Right ventricle myocardium superior (tissue), 1 donor: ENCODE data around the gene HSD11B2. TPM values are rescaled to one million over a fixed set of nuclear protein-coding genes. Genes with fewer than 3 reads are reported as not detected.
A peak's percentile ranks its signal among the peaks of the same experiment; 100 is the strongest.

Experiments
- ATAC-seq: fragments of 200-7000 bp; cut with Tn5 transposase; one replicate; pipeline ENCODE4 v1.9.1; 2020; ENCODE audit warnings: mild to moderate bottlenecking; ENCODE audit not compliant: poor library complexity
- DNase-seq: peaks from one replicate; pipeline ENCODE4 v3.0.0-alpha.2; 2020
- intact Hi-C: fragments of 100-400 bp; cut with DNase I; formaldehyde crosslinking; loops from one replicate; pipeline ENCODE4 v1.11.2; 2022
- long read RNA-seq: library from polyadenylated mRNA; unstranded; transcript quantifications from one replicate; pipeline ENCODE4 v2.0.0, GENCODE V29; 2021
- total RNA-seq: library from RNA; stranded (reverse); fragmentation: NEBNext Ultra II Directional; extraction: Animal tissue kit (Norgen Biotek cat#: 25700); gene quantifications from one replicate; pipeline ENCODE4 v1.2.1, GENCODE V29; 2021
- donor health status: DM: no; HTN: yes; CAD: no; lungs with severe emphysema.

Gene HSD11B2
- 0.89 TPM for total RNA-seq
- long read RNA-seq, partial matches to known transcripts = 0 of 3 reads
- long read RNA-seq, other reads (novel, unspliced or antisense) = 1 of 3 reads

- peak; percentile 55 for ATAC-seq
- DNase-seq = peak; percentile 72
- intact Hi-C loops = no loop called here
Observed at GRCh38 chr16:67430977-67431774, at the start of gene HSD11B2. TSS of gene HSD11B2 (plus strand) at chr16:67431121. CDS start at chr16:67431249, 128 bp downstream.

- intact Hi-C loops = no loop called here
- no peak for ATAC-seq
- no peak for DNase-seq
Observed at GRCh38 chr16:67383284-67383683, 47.6 kb upstream of the HSD11B2 start.

DNA sequence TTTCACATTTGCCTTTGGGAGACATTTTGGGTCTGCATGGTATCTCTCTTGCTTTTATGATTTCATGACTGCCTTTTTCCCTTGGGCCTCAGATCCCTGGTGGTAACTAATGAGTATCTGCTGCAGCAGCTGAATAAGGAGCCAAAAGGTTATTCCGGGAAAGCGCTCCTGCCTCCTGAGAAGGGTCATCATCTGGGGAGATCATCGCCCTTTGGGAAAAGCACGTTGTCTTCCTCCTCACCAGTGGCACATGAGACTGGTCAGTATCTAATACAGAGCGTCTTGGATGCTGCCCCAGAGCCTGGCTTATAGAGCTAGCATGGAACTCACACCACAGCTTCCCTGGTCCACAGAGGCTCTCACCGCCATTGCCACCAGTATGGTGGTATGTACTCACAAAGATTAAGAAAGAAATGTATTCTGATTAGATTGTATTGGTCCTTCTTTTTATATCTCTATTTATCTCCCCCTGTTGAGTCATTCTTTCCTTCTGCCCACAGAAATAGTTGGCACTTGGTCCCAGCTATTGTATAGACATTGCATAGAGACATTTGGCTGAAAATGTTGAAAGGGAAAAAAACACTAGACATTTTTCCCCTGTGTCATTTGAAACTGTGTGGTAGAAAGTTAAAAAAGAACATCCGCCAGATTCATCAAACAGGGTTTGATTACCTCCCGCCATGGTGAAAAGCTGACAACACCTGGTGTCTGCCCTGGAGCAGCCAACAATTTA lies 46.0 kb upstream of the HSD11B2 start:
- DNase-seq (no peak), ATAC-seq (no peak)
- intact Hi-C loops = no loop called here

DNA sequence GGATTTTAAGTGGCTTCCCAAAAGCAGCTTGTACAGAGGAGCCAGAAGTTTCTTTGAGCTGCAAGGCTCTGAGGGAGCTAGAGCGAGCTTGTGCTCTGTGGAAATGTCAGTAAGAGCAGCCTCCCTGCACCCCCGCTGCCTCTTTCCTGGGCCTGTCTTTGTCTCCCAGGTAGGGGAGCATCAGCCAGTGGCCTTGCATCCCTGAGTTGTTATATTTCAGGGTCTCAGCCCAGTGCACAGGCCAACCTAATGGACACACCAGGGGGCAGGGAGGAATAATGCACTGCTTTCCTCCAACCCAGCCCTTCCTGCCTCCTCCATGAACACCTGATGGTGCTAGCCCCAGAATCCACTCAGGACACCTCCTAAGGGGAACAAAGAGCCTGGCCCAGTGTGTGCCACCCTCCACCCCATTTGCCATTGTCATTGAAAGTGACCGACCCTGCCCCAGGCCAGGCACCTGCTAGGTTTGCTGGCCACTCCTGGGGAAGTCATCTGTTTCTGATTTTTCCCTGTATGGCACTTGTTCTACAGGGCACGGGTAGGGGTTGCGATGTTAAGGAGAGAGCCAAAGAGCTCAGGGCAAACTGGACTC lies 44.0 kb upstream of the HSD11B2 start:
- ATAC-seq = no peak
- intact Hi-C loops = no loop called here
- DNase-seq = no peak

GRCh38 chr16:67387479-67388079 lies 43.3 kb upstream of the HSD11B2 start:
- no peak for ATAC-seq
- no peak for DNase-seq
- intact Hi-C loops = no loop called here

GRCh38 chr16:67388191-67388590 lies 42.7 kb upstream of the HSD11B2 start:
- intact Hi-C loops = no loop called here
- DNase-seq = no peak
- ATAC-seq = no peak

DNA sequence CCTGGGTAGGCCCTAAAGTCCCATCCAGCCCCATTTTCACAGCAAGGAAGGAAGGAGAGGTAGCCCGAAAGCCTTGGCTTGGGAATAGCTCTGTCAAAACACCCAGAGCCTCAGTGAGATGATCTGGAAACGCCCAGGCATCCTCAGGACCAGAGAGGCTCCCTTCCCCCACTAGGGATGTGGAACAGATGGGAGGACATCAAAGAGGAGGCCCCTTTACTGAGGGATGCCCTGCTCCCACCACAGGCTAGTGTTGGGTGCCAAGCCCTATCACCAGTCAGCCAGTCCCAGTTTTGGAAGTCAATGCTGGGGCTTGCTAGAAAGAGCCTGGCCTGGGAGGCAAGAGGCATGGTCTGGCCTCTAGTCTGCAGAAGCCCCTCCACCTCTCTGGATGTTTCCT lies 42.3 kb upstream of the HSD11B2 start:
- DNase-seq = no peak
- ATAC-seq = no peak
- intact Hi-C loops = no loop called here

DNA sequence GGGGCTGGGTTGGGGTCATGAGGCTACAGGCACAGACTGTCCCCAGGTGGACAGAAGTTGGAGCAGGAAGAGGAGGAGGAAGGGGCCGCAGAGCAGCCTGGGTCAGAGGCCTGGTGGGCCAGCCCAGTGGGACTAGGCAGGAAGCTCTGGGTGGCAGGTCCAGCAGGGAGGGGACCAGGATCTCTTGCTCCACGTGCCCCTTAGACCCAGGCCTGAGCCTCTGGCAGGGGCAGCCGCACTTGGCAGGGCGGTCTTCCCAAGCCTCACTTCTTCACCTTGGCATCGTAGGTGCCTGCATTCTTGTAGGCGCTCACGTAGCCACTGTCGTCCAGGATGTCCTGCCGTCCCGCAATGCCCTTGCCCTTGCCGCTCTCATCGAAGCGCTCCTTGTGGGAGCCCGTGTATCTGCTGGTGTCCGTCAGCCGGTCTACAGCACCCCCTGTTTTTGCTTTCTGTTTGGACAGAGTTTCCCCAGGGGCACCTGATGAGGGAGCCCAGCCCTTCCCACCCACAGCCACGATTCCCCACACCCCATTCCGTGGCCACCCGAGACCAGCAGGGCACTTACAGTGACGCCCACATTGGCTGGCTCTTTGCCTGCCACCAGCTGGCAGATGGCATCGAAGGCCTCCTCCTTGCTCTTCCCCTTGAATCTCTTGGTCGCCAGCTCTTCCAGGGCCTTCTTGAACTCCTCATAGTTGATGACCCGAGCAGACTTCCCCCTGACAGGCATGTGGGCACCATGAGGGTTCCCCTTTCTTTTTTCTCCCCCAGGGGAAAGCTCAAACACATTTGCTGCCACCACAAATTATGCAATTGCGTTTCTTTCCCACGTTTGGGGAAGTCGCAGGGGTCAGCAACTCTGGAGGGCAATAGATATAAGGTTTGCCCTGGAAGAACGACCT lies 40.8 kb upstream of the HSD11B2 start:
- intact Hi-C loops = loop anchor here (10.0 kb wide), 1 partner anchor 125 kb away; no protein-coding TSS in a partner anchor

DNA sequence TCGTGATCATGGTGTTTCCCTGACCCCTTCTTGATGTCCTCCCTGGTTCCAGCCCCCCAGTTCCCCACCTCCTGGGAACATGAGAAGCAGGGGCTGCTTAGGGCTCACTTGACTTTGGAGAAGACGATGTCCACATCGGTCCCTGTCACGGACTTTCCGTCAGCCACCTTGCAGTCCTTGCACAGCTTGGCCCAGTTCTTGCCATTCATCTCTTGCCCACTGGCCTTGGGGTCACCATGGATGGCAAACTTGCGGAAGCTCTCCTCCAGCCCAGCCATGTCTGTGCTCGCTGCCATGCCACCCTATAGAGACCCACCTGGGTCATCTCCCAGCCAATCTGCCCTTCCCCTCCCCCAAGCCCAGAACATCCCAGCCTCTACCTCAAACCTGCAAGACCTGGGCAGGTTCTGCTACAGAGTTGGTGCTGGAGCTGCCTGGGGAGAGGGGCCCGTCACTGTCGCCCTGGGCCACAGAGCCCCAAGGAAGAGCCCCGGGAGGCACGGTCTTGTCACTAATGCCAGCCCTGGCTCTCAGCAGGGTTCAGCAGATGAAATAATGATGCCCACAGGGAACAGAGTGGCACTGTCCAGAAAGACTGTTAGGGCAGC lies 40.0 kb upstream of the HSD11B2 start:
- intact Hi-C loops = loop anchor here (10.0 kb wide), 1 partner anchor 126 kb away; no protein-coding TSS in a partner anchor
- ATAC-seq (no peak), DNase-seq (no peak)

More for the DNA sequence above, 40.8 kb upstream of the HSD11B2 start:
- ATAC-seq (peak; percentile 4), DNase-seq (peak; percentile 72)

DNA sequence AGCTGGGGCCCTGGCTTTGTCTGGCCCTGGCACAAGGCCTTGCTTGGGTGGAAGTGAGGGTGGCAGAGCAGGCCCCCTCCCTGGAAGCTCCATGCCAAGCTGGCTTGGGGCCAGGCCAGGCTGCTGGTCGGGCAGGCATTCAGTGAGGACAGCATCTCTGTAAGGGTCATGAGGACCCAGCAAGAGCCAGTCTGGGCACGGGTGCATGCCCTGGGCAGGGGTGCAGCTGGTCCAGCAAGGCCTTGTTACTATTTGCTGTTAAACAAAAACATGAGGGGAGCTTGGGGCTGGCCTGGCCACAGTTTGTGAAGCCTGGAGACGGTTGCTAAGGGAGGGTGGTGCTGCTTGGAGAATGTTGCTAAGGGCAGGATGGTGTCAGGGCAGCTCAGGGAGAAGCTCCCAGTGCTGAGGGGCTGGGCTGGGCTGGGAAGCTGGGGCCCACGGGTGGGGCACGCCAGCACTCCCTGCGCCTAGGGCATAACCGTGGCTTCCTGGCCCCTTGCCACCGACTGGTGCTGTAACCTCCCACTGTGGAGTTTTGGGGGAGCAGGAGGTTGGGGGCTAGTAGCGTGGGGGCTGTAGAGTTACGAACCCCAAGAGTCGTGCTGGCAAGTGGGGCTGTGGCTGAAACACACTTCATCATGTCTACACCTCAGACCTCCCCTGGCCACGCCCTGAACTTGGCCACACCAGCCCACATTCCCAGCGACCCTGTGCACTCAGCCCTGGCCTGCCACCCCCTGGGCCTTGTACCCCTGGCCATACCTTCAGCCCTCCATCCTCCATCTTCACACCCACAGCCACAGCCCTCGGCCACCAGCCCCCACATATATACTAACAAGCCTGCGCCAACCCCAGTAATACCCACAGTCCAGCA lies 39.3 kb upstream of the HSD11B2 start:
- DNase-seq (peak; percentile 49), ATAC-seq (no peak)
- intact Hi-C loops = loop anchor here (10.0 kb wide), 1 partner anchor 127 kb away; no protein-coding TSS in a partner anchor

GRCh38 chr16:67392301-67393059 lies 38.4 kb upstream of the HSD11B2 start:
- no peak for DNase-seq
- intact Hi-C loops = loop anchor here (10.0 kb wide), 1 partner anchor 128 kb away; no protein-coding TSS in a partner anchor
- no peak for ATAC-seq

- DNase-seq (peak; percentile 94), ATAC-seq (peak; percentile 82)
- intact Hi-C loops = loop anchor here (10.0 kb wide), 1 partner anchor 128 kb away; no protein-coding TSS in a partner anchor
Observed at GRCh38 chr16:67393111-67393787, 37.7 kb upstream of the HSD11B2 start, which contains the start of gene TPPP3. TSS of gene TPPP3 (minus strand) at chr16:67393498. CDS start at chr16:67391111, 2,387 bp downstream.

DNA sequence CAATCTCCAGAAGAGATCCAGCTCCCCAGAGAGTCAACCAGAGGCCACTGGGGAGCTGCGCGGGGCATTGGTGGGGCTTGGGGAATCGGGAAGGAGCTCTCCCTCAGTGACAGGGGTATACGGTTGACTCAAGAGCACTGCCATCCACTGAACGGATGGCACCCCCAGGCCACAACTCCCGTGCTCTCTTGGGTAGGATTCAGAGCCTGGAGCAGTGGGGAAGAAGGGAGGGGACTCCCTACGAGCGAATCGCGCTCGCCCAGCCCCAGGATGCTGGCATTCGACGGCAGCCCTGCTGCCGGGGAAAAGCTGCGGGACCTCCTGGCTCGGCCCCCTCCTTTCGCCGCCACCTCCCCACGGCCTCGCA lies 37.1 kb upstream of the HSD11B2 start:
- no peak for DNase-seq
- intact Hi-C loops = loop anchor here (10.0 kb wide), 1 partner anchor 129 kb away; no protein-coding TSS in a partner anchor
- ATAC-seq = no peak

DNA sequence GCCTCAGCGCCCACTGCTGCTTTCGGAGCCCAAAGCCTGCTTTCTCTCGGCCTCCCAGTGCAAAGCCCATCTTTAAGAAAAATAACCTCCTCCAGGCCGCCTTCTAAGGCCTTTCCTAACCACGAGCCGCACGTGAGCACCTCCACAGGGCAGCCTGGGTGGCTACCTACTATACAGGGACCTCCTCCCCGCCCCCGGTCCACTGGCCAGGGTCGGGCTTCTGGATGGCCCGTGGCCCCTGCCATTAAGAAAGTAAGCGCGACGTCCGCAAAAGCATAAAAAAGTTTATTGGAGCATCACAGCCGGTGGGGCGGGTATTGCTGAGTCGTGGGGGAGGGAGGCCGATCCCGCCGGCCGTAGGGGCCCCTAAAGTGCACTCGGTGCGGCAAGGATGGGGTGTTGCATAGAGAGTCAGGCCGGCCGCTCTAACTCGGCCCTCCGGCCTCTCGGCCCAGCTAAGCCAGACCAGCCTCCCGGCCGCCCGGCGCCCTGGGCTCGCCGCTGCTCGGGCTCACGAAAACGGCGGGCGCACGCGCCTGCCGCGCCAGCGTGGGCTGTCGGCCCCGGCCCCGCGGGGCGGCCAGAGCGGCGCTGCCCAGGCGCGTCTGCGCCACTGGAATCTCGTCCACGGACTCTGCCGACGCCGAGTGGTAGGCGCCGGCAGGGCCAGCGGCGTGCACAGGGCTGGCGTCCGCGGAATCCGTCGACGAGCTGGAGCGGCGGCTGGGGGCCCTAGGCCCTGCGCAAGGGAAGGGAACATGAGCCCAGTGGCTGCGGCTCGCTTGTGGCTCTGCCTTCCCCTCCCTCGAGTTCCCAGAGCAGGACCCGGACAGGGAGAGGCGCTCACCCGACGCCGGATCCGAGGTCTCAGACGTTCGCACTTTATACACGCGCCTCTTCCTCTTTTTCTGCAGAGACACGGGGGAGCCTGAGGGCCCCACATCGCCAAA lies 36.5 kb upstream of the HSD11B2 start:
- DNase-seq (peak; percentile 69), ATAC-seq (no peak)
- intact Hi-C loops = loop anchor here (10.0 kb wide), 1 partner anchor 130 kb away; no protein-coding TSS in a partner anchor
